PC-9 (cell line): ENCODE measurements around the gene PSMG3. TPM values are rescaled to one million over a fixed set of nuclear protein-coding genes. Genes with fewer than 3 reads are reported as not detected.

Experiments
- BruUV-seq: library from RNA; stranded (reverse); fragments of 400-500 nt; replicated peaks from 2 replicates; lab custom pipeline; 2021; lab: Mats Ljungman, UMichigan
- CTCF ChIA-PET: fragments of 300-600 bp; sonication (Branson Sonifier 250); formaldehyde crosslinking; loops from one replicate; lab custom pipeline; 2022; ENCODE audit warnings: antibody characterized with exemption; lab: Charles Lee
- POLR2A ChIA-PET: fragments of 300-600 bp; sonication (Branson Sonifier 250); formaldehyde crosslinking; loops from one replicate; lab custom pipeline; 2022; ENCODE audit warnings: antibody characterized with exemption; ENCODE audit not compliant: unreplicated experiment; lab: Charles Lee
- DNase-seq, 2 experiments: peaks; one replicate each; pipeline versions ENCODE4 v3.0.0 to v3.0.0-alpha.2; 2015 to 2022; ENCODE audit warnings: mixed read lengths in 1 of 2
- H2AFZ ChIP-seq: fragments of 200-600 bp; sonication (generic); 2 replicates; pipeline ENCODE4 v1.8.1; 2017; ENCODE audit warnings: antibody characterized with exemption
- H3F3A ChIP-seq: fragments of 200-600 bp; sonication (generic); 2 replicates; pipeline ENCODE4 v1.8.1; 2017; ENCODE audit warnings: antibody characterized with exemption, mild to moderate bottlenecking, low read depth; ENCODE audit not compliant: insufficient read depth
- H3K27ac ChIP-seq: fragments of 200-600 bp; sonication (generic); 2 replicates; pipeline ENCODE4 v1.6.1; 2016; ENCODE audit warnings: mixed run types
- H3K27me3 ChIP-seq: fragments of 200-600 bp; sonication (generic); 2 replicates; pipeline ENCODE4 v1.6.1; 2016; ENCODE audit warnings: low read depth, mixed run types; ENCODE audit not compliant: insufficient read depth
- H3K36me3 ChIP-seq: fragments of 200-600 bp; sonication (generic); 2 replicates; pipeline ENCODE4 v1.6.1; 2016; ENCODE audit warnings: low read depth, mixed run types
- H3K4me1 ChIP-seq: fragments of 200-600 bp; sonication (generic); replicated peaks from 2 replicates; pipeline ENCODE4 v1.6.1; 2016; ENCODE audit warnings: mixed run types; ENCODE audit not compliant: insufficient read depth
- H3K4me2 ChIP-seq: fragments of 200-600 bp; sonication (generic); 2 replicates; pipeline ENCODE4 v1.6.1; 2017; ENCODE audit warnings: mixed run types
- H3K4me3 ChIP-seq: fragments of 200-600 bp; sonication (generic); 2 replicates; pipeline ENCODE4 v1.6.1; 2016; ENCODE audit warnings: mixed run types
- H3K79me2 ChIP-seq: fragments of 200-600 bp; sonication (generic); 2 replicates; pipeline ENCODE4 v1.6.1; 2017; ENCODE audit warnings: low read depth, mixed run types
- H3K9me2 ChIP-seq: fragments of 200-600 bp; sonication (generic); 2 replicates; pipeline ENCODE4 v1.8.1; 2017; ENCODE audit warnings: mild to moderate bottlenecking; ENCODE audit not compliant: insufficient read depth
- H3K9me3 ChIP-seq: fragments of 200-600 bp; sonication (generic); 2 replicates; pipeline ENCODE4 v1.8.1; 2016; ENCODE audit warnings: low read depth; ENCODE audit not compliant: insufficient read depth
- H4K20me1 ChIP-seq: fragments of 200-600 bp; sonication (generic); 2 replicates; pipeline ENCODE4 v1.8.1; 2017; ENCODE audit not compliant: insufficient read depth
- CTCF ChIP-seq: fragments of 200-600 bp; sonication (generic); conservative IDR thresholded peaks from 2 replicates; pipeline ENCODE4 v1.6.1; 2017; ENCODE audit warnings: mixed run types, antibody characterized with exemption, mild to moderate bottlenecking, moderate library complexity
- EZH2 ChIP-seq: fragments of 200-600 bp; sonication (generic); IDR thresholded peaks from 2 replicates; pipeline ENCODE4 v1.8.0; 2017; ENCODE audit warnings: antibody characterized with exemption, low read depth
- intact Hi-C: fragments of 100-400 bp; cut with micrococcal nuclease; formaldehyde crosslinking; loops from one replicate; pipeline ENCODE4 v1.10.0; 2022; ENCODE audit not compliant: unreplicated experiment
- total RNA-seq: library from RNA; stranded (reverse); gene quantifications from 2 replicates; pipeline ENCODE4 v1.2.3, GENCODE V29; 2021

The PSMG3 gene
- total RNA-seq, 1 experiment from 2014 or later: 63.3 TPM

- ChIA-PET POLR2A (no interaction called here), CTCF (no interaction called here)
- H3K4me3 ChIP-seq: no peak overlapping the region
- H3K4me1 ChIP-seq: no peaks in the 10 kb centered on the region
- BruUV-seq: no TSS peak
- no peak for TF ChIP-seq EZH2
- no peak for TF ChIP-seq CTCF
- H3K9me3 ChIP-seq: no peaks in the 10 kb centered on the region
- H4K20me1 ChIP-seq: peaks cover 3% of the 10 kb centered on the region; the same call in 1 of the 2 replicates
- H3K27ac ChIP-seq: no peak overlapping the region
- H3K36me3 ChIP-seq: no peaks in the 10 kb centered on the region
- peaks cover 97% of the 10 kb centered on the region for H3K27me3 ChIP-seq
- DNase-seq: no peak
- H3K4me2 ChIP-seq: no peak overlapping the region
- no peaks in the 10 kb centered on the region for H3F3A ChIP-seq
- no peaks in the 10 kb centered on the region for H3K79me2 ChIP-seq
- intact Hi-C loops: no loop called here
- no peaks in the 10 kb centered on the region for H3K9me2 ChIP-seq
- H2AFZ ChIP-seq: no peak overlapping the region
Measured at GRCh38 chr7:1591396-1591795, 21.6 kb upstream of the PSMG3 start.

GRCh38 chr7:1590887-1591286, 21.1 kb upstream of the PSMG3 start:
- intact Hi-C loops: no loop called here
- Histone ChIP-seq H3K79me2 (no peaks in the 10 kb centered on the region), H3K4me3 (no peak overlapping the region), H3K4me1 (no peaks in the 10 kb centered on the region), H3K36me3 (no peaks in the 10 kb centered on the region), H4K20me1 (peaks cover 3% of the 10 kb centered on the region; the same call in 1 of the 2 replicates), H3K27me3 (peaks cover 97% of the 10 kb centered on the region), H3F3A (no peaks in the 10 kb centered on the region), H3K4me2 (no peak overlapping the region), H3K9me3 (no peaks in the 10 kb centered on the region), H3K9me2 (no peaks in the 10 kb centered on the region), H2AFZ (no peak overlapping the region), H3K27ac (no peak overlapping the region)
- no peak for DNase-seq
- BruUV-seq: no TSS peak
- TF ChIP-seq CTCF (no peak), EZH2 (no peak)
- ChIA-PET CTCF (no interaction called here), POLR2A (no interaction called here)

GRCh38 chr7:1590476-1590875, 20.6 kb upstream of the PSMG3 start:
- Histone ChIP-seq H3K27ac (no peak overlapping the region), H3K79me2 (no peaks in the 10 kb centered on the region), H3K4me3 (no peak overlapping the region), H3K9me2 (no peaks in the 10 kb centered on the region), H3K36me3 (no peaks in the 10 kb centered on the region), H3K9me3 (no peaks in the 10 kb centered on the region), H3K4me2 (no peak overlapping the region), H3F3A (no peaks in the 10 kb centered on the region), H2AFZ (no peak overlapping the region), H3K27me3 (peaks cover 97% of the 10 kb centered on the region), H3K4me1 (no peaks in the 10 kb centered on the region), H4K20me1 (peaks cover 3% of the 10 kb centered on the region; the same call in 1 of the 2 replicates)
- TF ChIP-seq CTCF (no peak), EZH2 (no peak)
- BruUV-seq: no TSS peak
- DNase-seq: no peak
- intact Hi-C loops: no loop called here
- ChIA-PET CTCF (no interaction called here), POLR2A (no interaction called here)
